A549 (cell line): ENCODE data around the gene LPCAT4. TPM values are rescaled to one million over a fixed set of nuclear protein-coding genes. Genes with fewer than 3 reads are reported as not detected.
"Not testable (repeated sequence)": the region's sequence is repeated elsewhere in the genome, so short reads cannot be mapped to it uniquely, and the experiment has no call there.

ENCODE experiments used
- ATAC-seq, 2 experiments: fragments of 200-7000 bp in 1 of 2; fragments of >200 bp in 1 of 2; cut with Nextera tagmentation in 1 of 2; cut with Tn5 transposase in 1 of 2; 3 replicates each; pipeline versions ENCODE4 v1.8.0 to v1.9.1; 2018 to 2020; ENCODE audit warnings: mild to moderate bottlenecking in 1 of 2, moderate library complexity in 1 of 2
- CTCF ChIA-PET: fragments of 300-600 bp; sonication (Branson Sonifier 250); formaldehyde crosslinking; extraction: SDS; loops from one replicate; lab custom pipeline; 2021; ENCODE audit warnings: antibody characterized with exemption, inconsistent platforms; lab: Yijun Ruan, JAX
- POLR2A ChIA-PET: fragments of 350-600 bp; formaldehyde crosslinking; extraction: SDS; loops from one replicate; lab custom pipeline; 2021; ENCODE audit warnings: antibody characterized with exemption, inconsistent platforms; lab: Yijun Ruan, JAX
- DNase-seq, 2 experiments: peaks; one replicate each; pipeline versions ENCODE4 v3.0.0 to v3.0.0-alpha.2; 2011 to 2016; ENCODE audit warnings: low read depth in 1 of 2, low spot score in 1 of 2
- FAIRE-seq: peaks from 2 replicates; lab custom pipeline; 2011; peaks lifted over from hg19 to GRCh38; lab: Jason Lieb, UNC
- H3K27ac ChIP-seq, 2 experiments: fragments of >200 bp; sonication (Bioruptor Twin); formaldehyde crosslinking; 3 replicates each; pipeline ENCODE4 v1.5.1; 2016 to 2017
- H3K4me1 ChIP-seq: fragments of >200 bp; sonication (Bioruptor Twin); formaldehyde crosslinking; 3 replicates; pipeline ENCODE4 v1.6.1; 2016
- H3K4me2 ChIP-seq: fragments of >200 bp; sonication (Bioruptor Twin); formaldehyde crosslinking; 3 replicates; pipeline ENCODE4 v1.6.1; 2016
- H3K4me3 ChIP-seq: fragments of >200 bp; sonication (Bioruptor Twin); formaldehyde crosslinking; 3 replicates; pipeline ENCODE4 v1.5.1; 2016
- H3K9me3 ChIP-seq: fragments of >200 bp; sonication (Bioruptor Twin); formaldehyde crosslinking; 3 replicates; pipeline ENCODE4 v1.6.1; 2016
- CHD4 ChIP-seq: fragments of 200-600 bp; sonication (generic); IDR thresholded peaks from 2 replicates; pipeline ENCODE4 v1.6.1; 2016; ENCODE audit warnings: antibody characterized with exemption, mild to moderate bottlenecking, borderline replicate concordance
- CTCF ChIP-seq: fragments of >200 bp; sonication (Bioruptor Twin); formaldehyde crosslinking; IDR thresholded peaks from 3 replicates; pipeline ENCODE4 v1.5.1; 2016
- E2F6 ChIP-seq: IDR thresholded peaks from 2 replicates; pipeline ENCODE4 v1.6.1; 2012; ENCODE audit warnings: low read depth, borderline replicate concordance
- FOSB ChIP-seq: fragments of 250-450 bp; sonication (Bioruptor Pico); IDR thresholded peaks from 2 replicates; pipeline ENCODE4 v1.5.0; 2020; ENCODE audit warnings: mild to moderate bottlenecking, moderate library complexity
- MAFK ChIP-seq: fragments of 450-650 bp; IDR thresholded peaks from 2 replicates; pipeline ENCODE4 v1.6.1; 2014; ENCODE audit not compliant: partially characterized antibody
- MAZ ChIP-seq: fragments of 150-350 bp; IDR thresholded peaks from 2 replicates; pipeline ENCODE4 v1.6.1; 2014; ENCODE audit warnings: antibody characterized with exemption, low read depth, low read length, borderline replicate concordance
- RAD21 ChIP-seq, 2 experiments: fragments of >200 bp in 1 of 2; sonication (Bioruptor Twin) in 1 of 2; formaldehyde crosslinking in 1 of 2; IDR thresholded peaks in 1 of 2; conservative IDR thresholded peaks in 1 of 2; 2 replicates in 1 of 2; 3 replicates in 1 of 2; pipeline ENCODE4 v1.6.1; 2012 to 2018; ENCODE audit warnings: inconsistent platforms in 1 of 2
- RARB ChIP-seq: fragments of 250-450 bp; sonication (Bioruptor Pico); IDR thresholded peaks from 2 replicates; pipeline ENCODE4 v1.8.0; 2021; ENCODE audit warnings: mild to moderate bottlenecking, moderate library complexity
- RNF2 ChIP-seq: fragments of 200-600 bp; sonication (generic); IDR thresholded peaks from 2 replicates; pipeline ENCODE4 v1.6.1; 2016; ENCODE audit warnings: low read depth, mild to moderate bottlenecking, antibody characterized with exemption, moderate library complexity, borderline replicate concordance
- USF2 ChIP-seq: fragments of 450-650 bp; IDR thresholded peaks from 2 replicates; pipeline ENCODE4 v1.6.1; 2014; ENCODE audit warnings: antibody characterized with exemption
- WGBS: methylation state at CpG from one replicate; pipeline ENCODE4 v1.1.6; 2017; ENCODE audit errors: missing lambda C conversion rate; 5-methylcytosine and 5-hydroxymethylcytosine counted together
- polyA plus RNA-seq, 4 experiments: library from polyadenylated mRNA; depleted of rRNA in 3 of 4; stranded (reverse); fragments of >200 nt; fragmentation: RNase III in 1 of 4; extraction: RNeasy Plus Mini Kit Qiagen cat#74134 plus additional on column Dnase treatment in 1 of 4; gene quantifications; 2 replicates in 3 of 4; 3 replicates in 1 of 4; pipeline ENCODE4 v1.2.3, GENCODE V29; 2011 to 2017

The LPCAT4 gene
- polyA plus RNA-seq, 2 of the 4 experiments (the other 2 are of a cell fraction), result 42.9 to 50.1 TPM

DNA sequence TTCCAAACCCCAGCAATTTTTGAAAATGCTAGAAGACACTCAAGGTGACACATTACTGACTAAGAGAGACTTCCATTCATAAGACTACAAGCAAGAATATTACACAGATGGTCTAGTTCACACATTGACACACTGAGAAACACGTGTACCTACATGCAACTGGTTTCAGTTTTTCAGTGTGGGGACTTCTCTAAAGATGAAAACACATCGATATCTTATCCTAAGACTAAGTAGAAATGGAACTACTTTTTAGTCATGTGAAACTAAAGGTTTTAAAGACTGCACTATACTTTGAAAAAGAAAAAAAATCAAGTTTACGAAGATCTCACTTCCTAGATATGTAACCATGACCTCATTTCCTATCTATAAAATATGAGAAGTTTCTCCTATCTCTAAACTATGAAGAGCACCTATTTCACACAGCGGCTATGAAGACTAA, 36.2 kb upstream of the LPCAT4 start:
- not testable (repeated sequence) for H3K9me3 ChIP-seq
- WGBS, result 74% methylated on average over 2 of the region's 4 CpGs

GRCh38 chr15:34397637-34398259, 30.8 kb upstream of the LPCAT4 start:
- CTCF ChIA-PET, H3K9me3 ChIP-seq, H3K4me2 ChIP-seq, DNase-seq, POLR2A ChIA-PET, H3K27ac ChIP-seq, H3K4me3 ChIP-seq, H3K4me1 ChIP-seq: not testable (repeated sequence)
- 0 out of 6 replicates have a peak, but pooled peaks of 1 of the 2 experiments have one; percentile 23 for ATAC-seq
- 81% methylated on average over 3 of the region's 6 CpGs for WGBS
- peak; percentile 43 for FAIRE-seq

More for the DNA sequence above, 36.2 kb upstream of the LPCAT4 start:
- H3K4me1 ChIP-seq, H3K4me2 ChIP-seq, FAIRE-seq, ATAC-seq, CTCF ChIA-PET, POLR2A ChIA-PET, DNase-seq, H3K4me3 ChIP-seq, H3K27ac ChIP-seq: not testable (repeated sequence)

DNA sequence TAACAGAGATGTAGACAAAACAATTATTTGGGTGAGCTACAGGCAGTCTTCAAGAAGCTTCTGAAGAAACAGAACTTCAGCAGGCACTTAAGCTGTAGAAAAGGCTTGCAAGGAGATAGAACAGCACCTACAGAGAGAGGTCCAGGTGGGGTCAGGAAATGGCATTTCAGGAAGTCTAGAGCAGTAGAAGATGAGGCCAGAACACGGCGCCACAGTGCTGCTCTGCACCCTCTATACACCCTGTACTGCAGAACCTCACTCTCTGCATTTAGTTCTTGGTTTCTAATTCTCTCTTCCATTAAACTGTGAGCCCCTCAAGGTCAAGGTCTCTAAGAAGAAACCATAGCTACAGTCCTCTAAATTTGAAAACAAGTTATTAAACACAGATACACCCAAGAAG, 26.0 kb upstream of the LPCAT4 start:
- H3K9me3 ChIP-seq, FAIRE-seq, H3K4me2 ChIP-seq, DNase-seq, CTCF ChIA-PET, H3K4me3 ChIP-seq, POLR2A ChIA-PET, H3K27ac ChIP-seq, H3K4me1 ChIP-seq: not testable (repeated sequence)
- 38% methylated on average over 2 of the region's 2 CpGs for WGBS
- ATAC-seq, result peak; percentile 9 to 52; a peak in 3 of 6 replicates

DNA sequence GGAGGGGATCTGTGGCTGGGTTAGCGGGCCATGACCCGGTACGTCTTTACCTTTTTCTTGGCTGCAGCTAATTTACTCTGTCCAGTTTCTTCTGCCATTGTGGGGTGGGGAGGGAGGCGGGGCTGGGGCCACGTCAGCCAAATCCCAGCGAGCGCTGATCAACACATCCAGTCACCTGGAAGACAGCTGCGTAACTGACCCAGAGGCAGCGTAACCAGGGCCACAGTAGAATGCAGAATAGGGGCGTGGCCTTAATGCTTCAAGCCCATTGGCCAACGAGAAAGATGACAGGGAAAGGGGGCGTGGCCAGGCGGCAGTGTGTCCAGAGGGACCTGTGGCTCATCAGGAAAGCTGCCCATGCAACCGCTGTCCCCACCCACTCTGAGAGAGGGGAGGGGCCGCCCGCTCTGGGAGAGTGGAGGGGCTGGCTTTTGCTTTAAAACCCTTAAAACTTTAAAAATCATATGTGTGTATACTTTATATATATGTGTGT, 22.6 kb upstream of the LPCAT4 start:
- POLR2A ChIA-PET, DNase-seq, H3K4me3 ChIP-seq, H3K9me3 ChIP-seq, FAIRE-seq, H3K4me2 ChIP-seq, H3K4me1 ChIP-seq, H3K27ac ChIP-seq, CTCF ChIA-PET: not testable (repeated sequence)
- no CpG with 5 or more reads among the region's 16 CpGs for WGBS
- ATAC-seq, result peak in 1 of 2 experiments; percentile 57; a peak in 3 of 6 replicates

GRCh38 chr15:34381829-34382521, 15.0 kb upstream of the LPCAT4 start:
- H3K27ac ChIP-seq, ATAC-seq, H3K9me3 ChIP-seq, POLR2A ChIA-PET, FAIRE-seq, H3K4me1 ChIP-seq, H3K4me2 ChIP-seq, H3K4me3 ChIP-seq, DNase-seq, CTCF ChIA-PET: not testable (repeated sequence)
- WGBS, result no CpG with 5 or more reads among the region's 19 CpGs

GRCh38 chr15:34380491-34380890, 13.5 kb upstream of the LPCAT4 start:
- DNase-seq, H3K9me3 ChIP-seq, ATAC-seq, FAIRE-seq, H3K27ac ChIP-seq, POLR2A ChIA-PET, H3K4me2 ChIP-seq, H3K4me1 ChIP-seq, H3K4me3 ChIP-seq: not testable (repeated sequence)
- WGBS, result 58% methylated on average over 4 of the region's 4 CpGs
- CTCF ChIA-PET, result interaction anchor here (1.0 kb wide), 1 partner anchor 13 kb away, joined by 3 read pairs; the partner anchor contains the start of gene LPCAT4

GRCh38 chr15:34376856-34377255, 9.9 kb upstream of the LPCAT4 start:
- no peak overlapping the region for H3K4me3 ChIP-seq
- TF ChIP-seq RNF2 (no peak), RAD21 (conservative IDR thresholded peaks at IDR 0.05 in 1 of 2, IDR thresholded peaks at IDR 0.05 in 1 of 2) (no peak), RARB (no peak), CHD4 (no peak), CTCF (no peak), MAFK (no peak), USF2 (no peak), E2F6 (no peak), MAZ (no peak), FOSB (no peak)
- FAIRE-seq, result no peak
- H3K9me3 ChIP-seq, result no peaks in the 10 kb centered on the region
- no peak overlapping the region for H3K27ac ChIP-seq
- 76% methylated on average over 2 of the region's 2 CpGs for WGBS
- ChIA-PET CTCF (interaction anchor here (1.4 to 2.4 kb wide), 3 partner anchors 9 to 267 kb away, joined by 3 to 12 read pairs (median 6); partner anchors contain the start of gene LPCAT4), POLR2A (no interaction called here)
- no peaks in the 10 kb centered on the region for H3K4me1 ChIP-seq
- no peak for DNase-seq
- H3K4me2 ChIP-seq, result no peak overlapping the region
- no peak for ATAC-seq
